Neural progenitor cell (in vitro differentiated cells): Measurements from ENCODE around the gene NFATC2. TPM values are rescaled to one million over a fixed set of nuclear protein-coding genes. Genes with fewer than 3 reads are reported as not detected.

Experiments used
- DNase-seq: peaks from one replicate; pipeline ENCODE4 v3.0.0-alpha.2; 2016; ENCODE audit warnings: low spot score
- H2AFZ ChIP-seq: fragments of 200-600 bp; sonication (generic); replicated peaks from 2 replicates; pipeline ENCODE4 v1.6.1; 2016; ENCODE audit warnings: antibody characterized with exemption
- H3F3A ChIP-seq: fragments of 200-600 bp; sonication (generic); 2 replicates; pipeline ENCODE4 v1.6.1; 2016; ENCODE audit warnings: antibody characterized with exemption, low read depth
- H3K27ac ChIP-seq: fragments of 200-600 bp; sonication (generic); 2 replicates; pipeline ENCODE4 v1.5.1; 2016; ENCODE audit warnings: mild to moderate bottlenecking
- H3K27me3 ChIP-seq: fragments of 200-600 bp; sonication (generic); 2 replicates; pipeline ENCODE4 v1.6.1; 2016; ENCODE audit warnings: mild to moderate bottlenecking, moderate library complexity
- H3K36me3 ChIP-seq: fragments of 200-600 bp; sonication (generic); 2 replicates; pipeline ENCODE4 v1.5.1; 2016
- H3K4me1 ChIP-seq: fragments of 200-600 bp; sonication (generic); 2 replicates; pipeline ENCODE4 v1.6.1; 2016; ENCODE audit warnings: mixed run types
- H3K4me2 ChIP-seq: fragments of 200-600 bp; sonication (generic); 2 replicates; pipeline ENCODE4 v1.6.1; 2016
- H3K4me3 ChIP-seq: fragments of 200-600 bp; sonication (generic); 2 replicates; pipeline ENCODE4 v1.5.1; 2016
- H3K79me2 ChIP-seq: fragments of 200-600 bp; sonication (generic); 2 replicates; pipeline ENCODE4 v1.6.1; 2016; ENCODE audit warnings: low read depth
- H3K9ac ChIP-seq: fragments of 200-600 bp; sonication (generic); 2 replicates; pipeline ENCODE4 v1.6.1; 2016
- H3K9me3 ChIP-seq: fragments of 200-600 bp; sonication (generic); 2 replicates; pipeline ENCODE4 v1.5.1; 2016; ENCODE audit warnings: low read depth
- H4K20me1 ChIP-seq: fragments of 200-600 bp; sonication (generic); 2 replicates; pipeline ENCODE4 v1.6.1; 2016; ENCODE audit warnings: low read depth
- H3K27ac Mint-ChIP-seq: 3 replicates; pipeline ENCODE4 v1.8.0; 2021; ENCODE audit warnings: mixed read lengths
- H3K27me3 Mint-ChIP-seq: 2 replicates; pipeline ENCODE4 v1.8.0; 2022; ENCODE audit warnings: low read depth, mild to moderate bottlenecking, inconsistent platforms, moderate library complexity, mixed read lengths; ENCODE audit not compliant: insufficient read depth
- H3K36me3 Mint-ChIP-seq: 3 replicates; pipeline ENCODE4 v1.8.0; 2021; ENCODE audit warnings: mixed read lengths
- H3K4me1 Mint-ChIP-seq: 3 replicates; pipeline ENCODE4 v1.8.0; 2021; ENCODE audit warnings: mixed read lengths
- H3K4me3 Mint-ChIP-seq: 3 replicates; pipeline ENCODE4 v1.8.0; 2021; ENCODE audit warnings: mild to moderate bottlenecking, moderate library complexity, mixed read lengths
- H3K9me3 Mint-ChIP-seq: 3 replicates; pipeline ENCODE4 v1.8.0; 2020; ENCODE audit warnings: mixed read lengths
- EZH2 ChIP-seq: fragments of 200-600 bp; sonication (generic); IDR thresholded peaks from 2 replicates; pipeline ENCODE4 v1.6.1; 2017; ENCODE audit warnings: antibody characterized with exemption, mild to moderate bottlenecking, moderate library complexity
- EZH2phosphoT487 ChIP-seq: fragments of 200-600 bp; sonication (generic); IDR thresholded peaks from 2 replicates; pipeline ENCODE4 v1.6.1; 2017; ENCODE audit warnings: antibody characterized with exemption
- total RNA-seq: library from RNA; depleted of rRNA; stranded (reverse); fragments of >200 nt; gene quantifications from 2 replicates; pipeline ENCODE4 v1.2.3, GENCODE V29; 2015; ENCODE audit warnings: low replicate concordance
- TF ChIP-seq, protein P1 (sequence below): fragments of 200-600 bp; sonication (generic); IDR thresholded peaks from 2 replicates; pipeline ENCODE4 v1.5.1; 2017; ENCODE audit warnings: antibody characterized with exemption, mild to moderate bottlenecking

Gene NFATC2
- total RNA-seq, 1 donor from 2014 or later: 0.19 TPM

- Histone ChIP-seq H3K4me3 (no peak overlapping the region), H3K4me1 (no peaks in the 10 kb centered on the region), H3K36me3 (no peaks in the 10 kb centered on the region), H3K79me2 (no peaks in the 10 kb centered on the region), H3K9ac (no peak overlapping the region), H4K20me1 (no peaks in the 10 kb centered on the region), H3K4me2 (no peak overlapping the region), H3F3A (no peaks in the 10 kb centered on the region), H3K27me3 (peaks cover 9% of the 10 kb centered on the region), H3K27ac (no peak overlapping the region), H3K9me3 (no peaks in the 10 kb centered on the region), H2AFZ (no peak overlapping the region)
- Mint-ChIP-seq H3K9me3 (no peaks in the 10 kb centered on the region), H3K27ac (no peak overlapping the region), H3K4me3 (no peak overlapping the region), H3K36me3 (no peaks in the 10 kb centered on the region), H3K4me1 (peaks cover 20% of the 10 kb centered on the region), H3K27me3 (peaks cover 3% of the 10 kb centered on the region)
- TF ChIP-seq, protein P1, sequence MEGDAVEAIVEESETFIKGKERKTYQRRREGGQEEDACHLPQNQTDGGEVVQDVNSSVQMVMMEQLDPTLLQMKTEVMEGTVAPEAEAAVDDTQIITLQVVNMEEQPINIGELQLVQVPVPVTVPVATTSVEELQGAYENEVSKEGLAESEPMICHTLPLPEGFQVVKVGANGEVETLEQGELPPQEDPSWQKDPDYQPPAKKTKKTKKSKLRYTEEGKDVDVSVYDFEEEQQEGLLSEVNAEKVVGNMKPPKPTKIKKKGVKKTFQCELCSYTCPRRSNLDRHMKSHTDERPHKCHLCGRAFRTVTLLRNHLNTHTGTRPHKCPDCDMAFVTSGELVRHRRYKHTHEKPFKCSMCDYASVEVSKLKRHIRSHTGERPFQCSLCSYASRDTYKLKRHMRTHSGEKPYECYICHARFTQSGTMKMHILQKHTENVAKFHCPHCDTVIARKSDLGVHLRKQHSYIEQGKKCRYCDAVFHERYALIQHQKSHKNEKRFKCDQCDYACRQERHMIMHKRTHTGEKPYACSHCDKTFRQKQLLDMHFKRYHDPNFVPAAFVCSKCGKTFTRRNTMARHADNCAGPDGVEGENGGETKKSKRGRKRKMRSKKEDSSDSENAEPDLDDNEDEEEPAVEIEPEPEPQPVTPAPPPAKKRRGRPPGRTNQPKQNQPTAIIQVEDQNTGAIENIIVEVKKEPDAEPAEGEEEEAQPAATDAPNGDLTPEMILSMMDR: no peak
- TF ChIP-seq EZH2phosphoT487: no peak
- no peak for DNase-seq
Observed at GRCh38 chr20:51484831-51485230, 57.7 kb downstream of the NFATC2 start.

DNA sequence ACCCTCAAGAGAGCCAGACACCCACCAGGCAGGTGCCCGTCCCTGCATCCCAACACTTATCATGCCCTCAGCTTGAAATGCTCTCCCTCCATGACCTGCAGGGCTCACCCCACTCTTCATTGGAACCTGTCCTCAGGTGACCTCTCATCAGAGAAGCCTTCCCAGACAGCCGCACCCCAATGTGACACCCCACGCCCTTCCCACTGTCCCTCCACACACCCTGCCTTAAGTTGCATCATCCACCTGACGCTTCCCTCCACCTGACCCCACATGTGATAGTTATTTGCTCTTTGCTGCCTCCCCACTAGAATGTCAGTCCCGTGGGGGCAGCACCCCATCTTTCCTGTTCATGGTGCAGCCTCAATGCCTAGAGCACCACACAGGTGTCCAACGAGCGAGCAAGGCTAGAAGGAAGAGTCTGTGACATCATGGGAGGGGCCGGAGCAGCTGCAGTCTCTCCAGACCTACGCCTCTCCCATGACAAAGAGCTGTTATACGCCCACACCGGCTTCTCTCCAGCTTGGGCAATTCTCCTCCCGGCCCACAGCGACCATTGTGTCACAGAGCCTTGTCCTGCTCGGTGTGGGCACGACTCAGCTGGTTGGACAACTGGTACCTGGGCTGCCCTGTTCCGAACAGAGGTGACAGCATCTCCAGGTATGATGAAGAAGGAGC lies 58.2 kb downstream of the NFATC2 start:
- Mint-ChIP-seq H3K36me3 (no peaks in the 10 kb centered on the region), H3K9me3 (no peaks in the 10 kb centered on the region), H3K27me3 (peaks cover 3% of the 10 kb centered on the region), H3K4me1 (peaks cover 20% of the 10 kb centered on the region), H3K4me3 (no peak overlapping the region), H3K27ac (peak overlapping the region; percentile 54)
- H3K36me3 ChIP-seq: no peaks in the 10 kb centered on the region
- peaks cover 4% of the 10 kb centered on the region for H3K27me3 ChIP-seq
- no peak overlapping the region for H2AFZ ChIP-seq
- no peak overlapping the region for H3K4me2 ChIP-seq
- no peaks in the 10 kb centered on the region for H3K4me1 ChIP-seq
- H3K27ac ChIP-seq: no peak overlapping the region
- DNase-seq: no peak
- H3K9ac ChIP-seq: no peak overlapping the region
- no peaks in the 10 kb centered on the region for H4K20me1 ChIP-seq
- no peak for TF ChIP-seq EZH2phosphoT487
- TF ChIP-seq, protein P1: no peak
- TF ChIP-seq EZH2: no peak
- H3K79me2 ChIP-seq: no peaks in the 10 kb centered on the region
- no peaks in the 10 kb centered on the region for H3K9me3 ChIP-seq
- no peak overlapping the region for H3K4me3 ChIP-seq
- H3F3A ChIP-seq: no peaks in the 10 kb centered on the region

GRCh38 chr20:51482836-51483473 lies 59.6 kb downstream of the NFATC2 start:
- H3K9me3 Mint-ChIP-seq: peaks cover 6% of the 10 kb centered on the region
- TF ChIP-seq EZH2phosphoT487 (no peak), EZH2 (no peak)
- TF ChIP-seq, protein P1: no peak
- peaks cover 2% of the 10 kb centered on the region for H3K27me3 Mint-ChIP-seq
- Histone ChIP-seq H3K9me3 (no peaks in the 10 kb centered on the region), H3K4me3 (no peak overlapping the region), H3K27ac (no peak overlapping the region), H3K4me1 (no peaks in the 10 kb centered on the region), H3K36me3 (no peaks in the 10 kb centered on the region), H3K4me2 (no peak overlapping the region), H3F3A (no peaks in the 10 kb centered on the region), H3K9ac (no peak overlapping the region), H3K79me2 (no peaks in the 10 kb centered on the region), H2AFZ (no peak overlapping the region), H3K27me3 (no peaks in the 10 kb centered on the region), H4K20me1 (no peaks in the 10 kb centered on the region)
- H3K4me1 Mint-ChIP-seq: peaks cover 13% of the 10 kb centered on the region
- H3K27ac Mint-ChIP-seq: no peak overlapping the region
- no peaks in the 10 kb centered on the region for H3K36me3 Mint-ChIP-seq
- no peak overlapping the region for H3K4me3 Mint-ChIP-seq
- no peak for DNase-seq
